ENCODE results near the gene FHL3. TPM values are rescaled to one million over a fixed set of nuclear protein-coding genes. Genes with fewer than 3 reads are reported as not detected.
A peak's percentile ranks its signal among the peaks of the same experiment; 100 is the strongest.

FHL3 gene
- total and polyA plus RNA-seq, 2 of the 8 experiments (the other 6 are each of a cell fraction or from before 2014, with no cell fraction given) = 14.3 to 35.6 TPM

DNA sequence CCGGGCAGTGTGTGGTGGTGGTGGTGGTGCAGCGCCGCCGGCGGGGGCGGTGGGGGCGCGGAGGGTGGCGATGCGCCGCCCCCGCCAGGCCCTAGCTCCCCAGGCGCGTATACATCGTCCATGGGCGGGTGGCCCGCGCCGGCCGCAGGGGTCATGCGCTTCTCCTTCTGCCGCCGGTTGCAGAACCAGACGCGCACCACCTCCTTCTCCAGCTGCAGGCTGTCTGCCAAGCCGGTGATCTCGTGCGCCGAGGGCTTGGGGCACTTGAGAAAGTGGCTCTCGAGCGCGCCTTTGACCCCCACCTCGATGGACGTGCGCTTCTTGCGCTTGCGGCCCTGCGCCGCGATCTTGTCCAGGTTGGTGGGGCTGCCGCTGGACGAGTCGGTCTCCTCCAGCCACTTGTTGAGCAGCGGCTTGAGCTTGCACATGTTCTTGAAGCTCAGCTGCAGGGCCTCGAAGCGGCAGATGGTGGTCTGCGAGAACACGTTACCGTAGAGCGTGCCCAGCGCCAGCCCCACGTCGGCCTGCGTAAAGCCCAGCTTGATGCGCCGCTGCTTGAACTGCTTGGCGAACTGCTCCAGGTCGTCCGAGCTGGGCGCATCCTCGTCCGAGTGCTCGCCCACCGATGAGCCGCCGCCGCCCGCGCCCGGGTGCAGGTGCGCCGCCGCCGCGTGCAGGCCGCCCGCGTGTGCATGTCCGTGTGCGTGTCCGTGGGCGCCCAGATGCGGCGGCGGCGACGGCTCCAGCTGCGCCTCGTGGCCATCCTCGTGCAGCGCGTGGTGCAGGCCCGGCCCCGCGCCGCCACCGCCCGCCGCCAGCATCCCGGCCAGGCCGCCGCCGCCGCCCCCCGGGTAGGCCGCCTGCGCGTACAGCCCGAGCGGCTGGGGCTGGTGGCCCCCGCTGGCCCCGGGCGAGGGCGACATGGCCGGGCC, 40.4 kb upstream of the FHL3 start:
- Histone ChIP-seq H3K79me2 (ENCODE audit: control insufficient read depth in 1 of 2, insufficient read depth in 2 of 2, low read length in 2 of 2) (peaks cover 0 to 15% of the 10 kb centered on the region in 2 experiments; a peak in 3 of 4 replicates), H4K5ac (ENCODE audit: insufficient read length, low read depth, low read length) (no peak overlapping the region), H3K14ac (ENCODE audit: insufficient read length) (no peak overlapping the region), H4K20me1 (replicated peaks in 1 of 2; ENCODE audit: control insufficient read depth in 1 of 2, insufficient read depth in 2 of 2, low read length in 2 of 2) (peaks cover 11 to 20% of the 10 kb centered on the region in 2 experiments), H2AFZ (ENCODE audit: low read length) (no peak overlapping the region), H3K9ac (replicated peaks in 1 of 4; ENCODE audit: extremely low read depth in 1 of 4, low read depth in 3 of 4, low read length in 3 of 4) (peak overlapping the region in 1 of 4 experiments; percentile 56; a peak in 3 of 7 replicates), H3K79me1 (ENCODE audit: low read depth, low read length) (peaks cover 2% of the 10 kb centered on the region), H3K36me3 (ENCODE audit: control insufficient read depth in 2 of 4, insufficient read depth in 4 of 4, low read length in 3 of 4) (peaks cover 0 to 10% (median 0%) of the 10 kb centered on the region in 4 experiments; a peak in 1 of 8 replicates), H3K9me3 (ENCODE audit: insufficient read depth in 2 of 2, low read depth in 1 of 2, low read length in 1 of 2) (no peaks in the 10 kb centered on the region), H4K91ac (replicated peaks; ENCODE audit: insufficient read length, low read length) (no peak overlapping the region), H2BK5ac (ENCODE audit: low read depth, low read length) (no peak overlapping the region; the same call in 1 of the 2 replicates), H2BK20ac (ENCODE audit: low read length) (no peak overlapping the region), H3K4me3 (ENCODE audit: extremely low read depth in 1 of 4, insufficient read depth in 2 of 4, low read depth in 3 of 4, low read length in 4 of 4) (peak overlapping the region; percentile 75 to 88 (median 81)), H3K4me2 (ENCODE audit: insufficient read depth in 1 of 2, low read depth in 2 of 2, low read length in 2 of 2) (peak overlapping the region; percentile 51 to 84), H3K18ac (ENCODE audit: extremely low read depth, low read length) (peak overlapping the region; percentile 75), H3K4ac (replicated peaks; ENCODE audit: insufficient read length, low read depth, low read length) (no peak overlapping the region), H2BK120ac (replicated peaks; ENCODE audit: low read depth, low read length) (no peak overlapping the region), H3K4me1 (replicated peaks in 1 of 4; ENCODE audit: control insufficient read depth in 3 of 4, insufficient read depth in 4 of 4, low read length in 3 of 4) (peaks cover 3 to 18% (median 10%) of the 10 kb centered on the region in 4 experiments), H3K23ac (ENCODE audit: insufficient read length) (no peak overlapping the region), H3K27ac (ENCODE audit: low read depth, low read length) (no peak overlapping the region), H3K56ac (replicated peaks; ENCODE audit: insufficient read length, low read depth, low read length) (no peak overlapping the region), H2BK12ac (ENCODE audit: low read depth, low read length) (peak overlapping the region; percentile 75; the same call in 1 of the 2 replicates), H3K23me2 (ENCODE audit: low read depth, low read length) (peaks cover 24% of the 10 kb centered on the region; the same call in 1 of the 2 replicates), H2AK5ac (ENCODE audit: low read depth, low read length) (no peak overlapping the region), H4K8ac (ENCODE audit: extremely low read depth, insufficient read depth, low read length) (peak overlapping the region; percentile 59), H3K27me3 (replicated peaks in 1 of 4; ENCODE audit: control insufficient read depth in 3 of 4, extremely low read depth in 1 of 4, insufficient read depth in 3 of 4, low read length in 3 of 4) (peaks cover 10 to 48% (median 40%) of the 10 kb centered on the region in 4 experiments; a peak in 6 of 7 replicates), H2BK15ac (ENCODE audit: low read length) (peak overlapping the region; percentile 72; the same call in 1 of the 2 replicates)
- no peak for FAIRE-seq
- 3% methylated on average over 69 of the region's 115 CpGs; no CpG with 5 or more reads in 1 of the 2 experiments for WGBS, 2 experiments (ENCODE audit: extremely low coverage in 1 of 2, insufficient coverage in 1 of 2, insufficient read length in 1 of 2, insufficient replicate concordance in 2 of 2, low coverage in 1 of 2, low lambda C conversion rate in 2 of 2, missing lambda C conversion rate in 1 of 2)
- POLR2A ChIA-PET (ENCODE audit: partially characterized antibody) = interaction anchor here (0.6 to 1.6 kb wide), 8 partner anchors 15 to 386 kb away, joined by 3 to 4 read pairs (median 3); no protein-coding TSS in a partner anchor
- CTCF ChIA-PET (ENCODE audit: partially characterized antibody) = no interaction called here
- peak in 1 of 2 experiments; percentile 78 for DNase-seq (ENCODE audit: low read depth in 1 of 2, low spot score in 2 of 2)
- TF ChIP-seq GABPA (IDR thresholded peaks at IDR 0.05; ENCODE audit: borderline replicate concordance, insufficient read depth, low read length) (no peak), SAP30 (IDR thresholded peaks at IDR 0.05; ENCODE audit: insufficient read depth, insufficient replicate concordance, low read length) (no peak), CHD1 (IDR thresholded peaks at IDR 0.05; ENCODE audit: low read depth, low read length) (no peak), RAD21 (IDR thresholded peaks at IDR 0.05 in 1 of 2, conservative IDR thresholded peaks at IDR 0.05 in 1 of 2; ENCODE audit: low read depth in 2 of 2, low read length in 2 of 2) (no peak), CREB1 (IDR thresholded peaks at IDR 0.05) (0 out of 2 replicates have a peak, but pooled peaks have one; percentile 36), SIX5 (IDR thresholded peaks at IDR 0.05; ENCODE audit: low read depth, low read length) (no peak), BRCA1 (IDR thresholded peaks at IDR 0.05; ENCODE audit: low read depth, low read length) (no peak), GTF2F1 (IDR thresholded peaks at IDR 0.05; ENCODE audit: borderline replicate concordance, low read depth, low read length) (no peak)
